Stimulated activated CD8-positive, alpha-beta memory T cell treated with anti-CD3 and anti-CD28 coated beads, Interleukin-4, amount 100 ng/mL, for 4 hours (primary cell): ENCODE data around the gene ARHGEF4.
"Not testable (repeated sequence)": the region's sequence is repeated elsewhere in the genome, so short reads cannot be mapped to it uniquely, and the experiment has no call there.

Experiments
- DNase-seq, 2 donors: peaks; one replicate each; pipeline ENCODE4 v3.0.0-alpha.2; 2020; ENCODE audit warnings: low read depth in 2 of 2, low spot score in 1 of 2

The ARHGEF4 gene

GRCh38 chr2:131046918-131047652 lies 210.4 kb downstream of the ARHGEF4 start:
- no peak for DNase-seq

GRCh38 chr2:131047920-131048560 lies 211.3 kb downstream of the ARHGEF4 start:
- no peak for DNase-seq

GRCh38 chr2:131048641-131049040 lies 211.9 kb downstream of the ARHGEF4 start:
- no peak for DNase-seq

GRCh38 chr2:131049150-131049718 lies 212.5 kb downstream of the ARHGEF4 start:
- no peak for DNase-seq

- DNase-seq = no peak
Measured at GRCh38 chr2:131050896-131051295, 214.2 kb downstream of the ARHGEF4 start.

- no peak for DNase-seq
Measured at GRCh38 chr2:131052741-131053263, 216.1 kb downstream of the ARHGEF4 start.

- no peak for DNase-seq
Measured at GRCh38 chr2:131054488-131054887, 217.8 kb downstream of the ARHGEF4 start.

- DNase-seq = no peak
Measured at GRCh38 chr2:131055169-131056065, 218.7 kb downstream of the ARHGEF4 start.

GRCh38 chr2:131056204-131056931 lies 219.7 kb downstream of the ARHGEF4 start:
- no peak for DNase-seq

GRCh38 chr2:131056932-131057287 lies 220.2 kb downstream of the ARHGEF4 start:
- no peak for DNase-seq

- no peak for DNase-seq
Measured at GRCh38 chr2:131058214-131058843, 221.6 kb downstream of the ARHGEF4 start.

- DNase-seq = no peak
Measured at GRCh38 chr2:131058920-131059319, 222.2 kb downstream of the ARHGEF4 start.

- no peak for DNase-seq
Measured at GRCh38 chr2:131063501-131064283, 227.0 kb downstream of the ARHGEF4 start.

- DNase-seq = no peak
Measured at GRCh38 chr2:131064589-131065512, 228.1 kb downstream of the ARHGEF4 start.

GRCh38 chr2:131067465-131068125 lies 230.9 kb downstream of the ARHGEF4 start:
- DNase-seq = no peak

- not testable (repeated sequence) for DNase-seq
Measured at GRCh38 chr2:131068172-131068571, 231.5 kb downstream of the ARHGEF4 start.

GRCh38 chr2:131075578-131075977 lies 238.9 kb downstream of the ARHGEF4 start:
- not testable (repeated sequence) for DNase-seq

- no peak for DNase-seq
Measured at GRCh38 chr2:131076707-131077106, 240.0 kb downstream of the ARHGEF4 start.
